MCF 10A (cell line): Measurements from ENCODE around the gene CBLN3. TPM values are rescaled to one million over a fixed set of nuclear protein-coding genes. Genes with fewer than 3 reads are reported as not detected.

Source experiments
- BruUV-seq: library from RNA; stranded (reverse); fragments of 400-500 nt; replicated peaks from 2 replicates; lab custom pipeline; 2021; lab: Mats Ljungman, UMichigan
- CTCF ChIA-PET: fragments of 300-600 bp; sonication (Branson Sonifier 250); formaldehyde crosslinking; extraction: SDS; loops from one replicate; lab custom pipeline; 2021; ENCODE audit warnings: antibody characterized with exemption, inconsistent platforms; lab: Yijun Ruan, JAX
- POLR2A ChIA-PET: fragments of 300-600, 350-650 bp; sonication (Branson Sonifier 250); formaldehyde crosslinking; extraction: SDS; loops from one replicate; lab custom pipeline; 2020; ENCODE audit warnings: antibody characterized with exemption, inconsistent platforms; lab: Yijun Ruan, JAX
- DNase-seq: peaks from one replicate; pipeline ENCODE4 v3.0.0-alpha.2; 2018; ENCODE audit not compliant: unreplicated experiment
- H3K27ac Mint-ChIP-seq: one replicate; pipeline ENCODE4 v1.8.0; 2022; ENCODE audit warnings: mild to moderate bottlenecking, low read depth, mixed read lengths; ENCODE audit not compliant: unreplicated experiment
- H3K27me3 Mint-ChIP-seq: one replicate; pipeline ENCODE4 v1.8.0; 2022; ENCODE audit warnings: mixed read lengths; ENCODE audit not compliant: insufficient read depth, unreplicated experiment
- H3K36me3 Mint-ChIP-seq: one replicate; pipeline ENCODE4 v1.8.0; 2022; ENCODE audit warnings: mild to moderate bottlenecking, moderate library complexity, mixed read lengths; ENCODE audit not compliant: insufficient read depth, unreplicated experiment
- H3K4me1 Mint-ChIP-seq: one replicate; pipeline ENCODE4 v1.8.0; 2022; ENCODE audit warnings: mixed read lengths; ENCODE audit not compliant: insufficient read depth, unreplicated experiment
- H3K4me3 Mint-ChIP-seq: one replicate; pipeline ENCODE4 v1.8.0; 2022; ENCODE audit warnings: mild to moderate bottlenecking, moderate library complexity, mixed read lengths; ENCODE audit not compliant: unreplicated experiment
- H3K9me3 Mint-ChIP-seq: one replicate; pipeline ENCODE4 v1.8.0; 2022; ENCODE audit warnings: mixed read lengths; ENCODE audit not compliant: unreplicated experiment
- CTCF ChIP-seq: fragments of 200-600 bp; IDR thresholded peaks from one replicate; pipeline ENCODE4 v1.8.0; 2022; ENCODE audit warnings: antibody characterized with exemption, mild to moderate bottlenecking; ENCODE audit not compliant: unreplicated experiment
- intact Hi-C: fragments of 100-400 bp; cut with micrococcal nuclease; formaldehyde crosslinking; loops from 2 replicates; pipeline ENCODE4 v1.14.1; 2022
- total RNA-seq: library from RNA; stranded (reverse); gene quantifications from 2 replicates; pipeline ENCODE4 v1.2.3, GENCODE V29; 2022

Gene CBLN3
- total RNA-seq, 1 experiment from 2014 or later = 2.4 TPM

- ChIA-PET POLR2A (no interaction called here), CTCF (interaction anchor here (0.6 to 10.5 kb wide), 17 partner anchors 8 to 147 kb away, joined by 3 to 109 read pairs (median 4); partner anchors contain the start of genes ADCY4, CBLN3, KHNYN and RIPK3)
- H3K36me3 Mint-ChIP-seq = no peaks in the 10 kb centered on the region
- DNase-seq = peak; percentile 61
- no peak overlapping the region for H3K27ac Mint-ChIP-seq
- H3K4me3 Mint-ChIP-seq = no peak overlapping the region
- no peaks in the 10 kb centered on the region for H3K27me3 Mint-ChIP-seq
- intact Hi-C loops = loop anchor here (1.0 kb wide), 2 partner anchors 46 to 78 kb away; no protein-coding TSS in a partner anchor
- H3K4me1 Mint-ChIP-seq = no peaks in the 10 kb centered on the region
- peak; percentile 58 for TF ChIP-seq CTCF
- no peaks in the 10 kb centered on the region for H3K9me3 Mint-ChIP-seq
- no TSS peak for BruUV-seq
Observed at GRCh38 chr14:24411443-24412389, 17.8 kb downstream of the CBLN3 start.

- Mint-ChIP-seq H3K27me3 (no peaks in the 10 kb centered on the region), H3K27ac (no peak overlapping the region), H3K4me1 (no peaks in the 10 kb centered on the region), H3K9me3 (no peaks in the 10 kb centered on the region), H3K4me3 (no peak overlapping the region), H3K36me3 (no peaks in the 10 kb centered on the region)
- CTCF ChIA-PET = interaction anchor here (1.0 to 10.5 kb wide), 15 partner anchors 9 to 80 kb away, joined by 3 to 109 read pairs (median 5); partner anchors contain the start of gene ADCY4
- intact Hi-C loops = no loop called here
- no peak for TF ChIP-seq CTCF
- POLR2A ChIA-PET = interaction anchor here (1.0 to 1.3 kb wide), 3 partner anchors 14 to 76 kb away, joined by 4 to 6 read pairs (median 5); no protein-coding TSS in a partner anchor
- no TSS peak for BruUV-seq
- no peak for DNase-seq
Observed at GRCh38 chr14:24409956-24410355, 19.5 kb downstream of the CBLN3 start.

- no TSS peak for BruUV-seq
- Mint-ChIP-seq H3K4me3 (no peak overlapping the region), H3K4me1 (peaks cover 1% of the 10 kb centered on the region), H3K27ac (no peak overlapping the region), H3K9me3 (no peaks in the 10 kb centered on the region), H3K36me3 (no peaks in the 10 kb centered on the region), H3K27me3 (no peaks in the 10 kb centered on the region)
- POLR2A ChIA-PET = interaction anchor here (0.6 to 1.3 kb wide), 4 partner anchors 13 to 194 kb away, joined by 3 to 6 read pairs (median 4); no protein-coding TSS in a partner anchor
- no peak for TF ChIP-seq CTCF
- CTCF ChIA-PET = interaction anchor here (1.0 to 10.5 kb wide), 18 partner anchors 8 to 79 kb away, joined by 3 to 109 read pairs (median 6); partner anchors contain the start of gene ADCY4
- intact Hi-C loops = no loop called here
- no peak for DNase-seq
Observed at GRCh38 chr14:24409192-24409591, 20.3 kb downstream of the CBLN3 start.

- H3K4me1 Mint-ChIP-seq = peaks cover 6% of the 10 kb centered on the region
- ChIA-PET CTCF (interaction anchor here (0.6 to 10.5 kb wide), 18 partner anchors 8 to 78 kb away, joined by 3 to 109 read pairs (median 5); partner anchors contain the start of gene ADCY4), POLR2A (interaction anchor here (0.6 to 1.3 kb wide), 3 partner anchors 13 to 194 kb away, joined by 3 to 6 read pairs (median 5); no protein-coding TSS in a partner anchor)
- H3K9me3 Mint-ChIP-seq = no peaks in the 10 kb centered on the region
- no peak overlapping the region for H3K4me3 Mint-ChIP-seq
- intact Hi-C loops = no loop called here
- no peak overlapping the region for H3K27ac Mint-ChIP-seq
- H3K27me3 Mint-ChIP-seq = no peaks in the 10 kb centered on the region
- no peak for DNase-seq
- H3K36me3 Mint-ChIP-seq = no peaks in the 10 kb centered on the region
- TF ChIP-seq CTCF = no peak
- BruUV-seq = no TSS peak
Observed at GRCh38 chr14:24408764-24409163, 20.7 kb downstream of the CBLN3 start.
